Mesenteric fat pad (tissue), 1 donor: ENCODE measurements around the gene OR2V1. TPM values are rescaled to one million over a fixed set of nuclear protein-coding genes. Genes with fewer than 3 reads are reported as not detected.
"Not testable (repeated sequence)": the region's sequence is repeated elsewhere in the genome, so short reads cannot be mapped to it uniquely, and the experiment has no call there.

Source experiments
- DNase-seq: peaks from one replicate; pipeline ENCODE4 v3.0.0-alpha.2; 2020; ENCODE audit warnings: low spot score
- total RNA-seq: library from RNA; stranded (reverse); fragmentation: NEBNext Ultra II Directional; extraction: Animal tissue kit (Norgen Biotek cat#: 25700); gene quantifications from one replicate; pipeline ENCODE4 v1.2.1, GENCODE V29; 2021
- donor health status: DM: yes; HTN: yes; CAD: no.

The OR2V1 gene
- total RNA-seq, 1 donor from 2014 or later = not detected

DNA sequence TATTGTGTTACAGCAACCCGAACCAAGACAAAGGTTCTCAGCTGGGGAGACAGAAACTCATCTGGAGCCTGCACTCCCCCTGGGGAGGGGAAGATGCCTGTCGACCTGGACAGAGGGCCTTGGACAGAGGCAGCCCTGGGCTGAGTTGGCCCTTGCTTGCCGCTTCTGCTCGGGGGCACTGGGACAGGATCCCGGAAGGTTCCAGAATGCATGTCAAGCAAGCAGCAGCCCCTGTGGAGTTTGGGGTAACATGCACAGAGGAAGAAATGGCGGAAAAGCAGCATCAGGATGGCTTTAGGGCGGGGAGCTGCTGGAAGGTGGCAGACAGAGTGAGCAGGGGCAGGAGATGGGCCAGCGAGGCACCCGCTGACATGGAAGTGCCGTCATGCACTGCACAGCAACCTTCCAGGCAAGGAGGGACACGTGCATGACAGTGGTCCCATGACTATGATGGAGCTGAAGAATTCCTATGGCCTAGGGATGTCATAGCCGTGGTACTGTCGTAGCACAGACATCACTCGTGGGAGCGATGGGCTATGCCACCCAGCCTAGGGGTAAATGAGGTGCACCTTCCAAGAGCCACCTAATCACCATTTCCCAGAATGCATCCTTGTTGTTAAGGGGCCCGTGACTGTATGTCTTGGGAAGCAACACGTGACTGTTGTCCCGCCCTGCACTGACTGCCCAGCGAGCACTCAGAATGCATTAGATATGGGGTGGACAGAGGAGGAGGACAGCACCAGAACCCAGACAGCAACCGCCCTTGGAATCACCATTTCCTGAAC, 26.2 kb downstream of the OR2V1 start:
- not testable (repeated sequence) for DNase-seq

DNA sequence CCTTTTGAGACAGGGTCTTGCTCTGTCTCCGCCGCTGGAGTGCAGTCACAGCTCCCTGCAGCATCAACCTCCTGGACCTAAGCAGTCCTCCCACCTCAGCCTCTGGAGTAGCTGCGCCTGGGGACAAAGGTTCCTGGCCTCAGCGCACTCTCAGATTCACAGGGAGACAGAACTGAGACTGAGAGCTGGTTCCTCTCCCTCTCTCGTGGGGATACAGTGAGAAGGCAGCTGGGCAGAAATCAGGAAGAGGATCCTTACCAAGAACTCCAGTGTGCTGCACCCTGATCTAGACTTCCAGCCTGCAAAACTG, 26.8 kb downstream of the OR2V1 start:
- not testable (repeated sequence) for DNase-seq

DNA sequence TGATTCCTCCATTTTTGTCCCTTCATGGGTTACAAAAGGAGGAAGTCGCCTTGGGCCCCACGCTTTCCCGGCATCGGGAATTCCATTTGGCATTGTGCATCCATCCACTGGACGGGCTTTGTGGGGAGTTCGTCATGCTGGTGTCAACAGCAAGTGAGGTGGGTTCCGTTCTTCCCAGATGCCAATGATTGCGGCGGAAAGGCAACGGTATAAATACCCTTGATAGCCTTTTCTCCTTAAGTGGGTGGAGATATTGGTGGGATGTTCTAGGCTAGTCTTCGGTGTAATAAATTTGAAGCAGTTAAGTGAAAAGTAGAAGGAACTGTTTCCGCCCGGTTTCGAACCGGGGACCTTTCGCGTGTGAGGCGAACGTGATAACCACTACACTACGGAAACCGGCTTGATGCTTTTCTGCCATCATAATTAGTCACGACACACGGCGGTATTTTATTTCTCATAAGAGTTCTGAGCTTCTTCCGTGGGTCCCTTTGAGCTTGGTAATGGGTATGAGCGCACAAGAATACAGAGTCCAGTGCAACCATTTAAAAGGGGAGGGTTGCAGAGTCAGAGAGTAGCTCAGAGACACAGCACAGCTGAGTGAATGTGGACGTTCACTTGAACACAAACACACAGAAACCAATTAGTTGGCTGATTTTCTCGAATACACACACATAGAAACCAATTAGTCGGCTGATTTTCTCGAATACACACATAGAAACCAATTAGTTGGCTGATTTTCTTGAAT, 28.9 kb downstream of the OR2V1 start:
- not testable (repeated sequence) for DNase-seq

DNA sequence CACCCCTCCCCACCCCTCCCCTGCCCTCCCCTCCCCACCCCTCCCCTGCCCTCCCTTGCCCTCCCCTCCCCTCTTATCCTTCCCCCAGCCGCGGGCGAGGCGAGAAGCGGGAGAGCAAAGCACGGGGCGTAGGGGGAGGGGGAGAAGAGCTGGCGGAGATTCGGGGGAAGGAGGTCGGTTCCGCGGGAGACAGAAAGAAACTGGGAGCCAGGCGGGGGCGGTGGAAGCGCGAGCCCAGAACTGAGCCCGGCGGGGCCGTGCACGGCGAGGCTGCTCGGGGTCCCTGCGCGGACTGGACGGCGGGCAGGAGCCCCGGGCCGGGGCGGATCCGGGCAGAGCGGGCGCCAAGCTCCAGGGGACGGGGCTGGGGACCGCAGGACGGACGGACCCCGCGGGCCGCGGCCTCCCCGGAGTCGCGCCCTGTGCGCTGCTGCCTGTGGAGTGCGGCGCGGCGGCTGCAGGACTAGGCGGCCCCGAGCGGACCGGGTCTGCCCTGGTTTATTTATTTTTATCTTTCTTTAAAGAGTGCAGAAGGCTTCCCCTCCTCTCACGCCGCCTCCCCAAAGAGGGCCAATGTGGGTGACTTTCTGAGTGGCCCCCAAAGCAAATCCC, 29.8 kb downstream of the OR2V1 start:
- DNase-seq = not testable (repeated sequence)

DNA sequence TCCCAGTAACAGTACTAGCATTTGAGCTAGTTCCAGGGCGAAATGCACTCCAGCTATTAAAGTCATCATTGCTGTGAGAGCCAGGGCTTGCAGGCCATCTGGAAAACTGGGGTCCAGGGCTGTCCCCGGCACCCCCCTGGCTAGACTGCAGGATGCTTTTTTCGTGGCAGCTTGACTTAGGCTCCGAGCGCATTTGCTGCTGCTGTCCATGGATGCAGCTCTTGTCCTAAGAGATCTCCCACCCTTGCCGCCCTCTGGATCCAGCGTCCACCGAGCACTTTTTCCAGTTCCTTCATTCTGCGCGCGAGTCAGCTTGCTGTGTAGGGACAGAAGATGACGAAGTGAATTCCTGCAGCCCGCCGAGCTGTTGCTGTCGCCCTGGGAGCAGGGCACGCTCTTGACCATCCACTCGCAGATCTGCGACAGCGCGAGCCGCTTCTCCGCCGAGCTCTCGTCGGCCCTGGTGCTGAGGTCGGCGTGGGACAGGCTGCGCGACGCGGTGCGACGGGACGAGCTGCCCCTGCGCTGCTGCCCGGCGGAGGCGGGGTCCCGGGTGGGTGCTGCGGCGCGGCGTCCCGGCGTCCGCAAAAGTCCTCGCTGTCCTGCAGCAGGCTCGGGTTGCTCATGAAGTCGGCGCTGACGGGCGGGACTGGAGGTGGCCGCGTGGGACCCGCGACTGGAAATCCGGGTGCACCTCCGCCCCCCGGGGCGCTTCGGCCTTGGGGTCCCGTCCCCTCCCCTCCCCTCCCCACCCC, 30.7 kb downstream of the OR2V1 start:
- peak; percentile 77 for DNase-seq

DNA sequence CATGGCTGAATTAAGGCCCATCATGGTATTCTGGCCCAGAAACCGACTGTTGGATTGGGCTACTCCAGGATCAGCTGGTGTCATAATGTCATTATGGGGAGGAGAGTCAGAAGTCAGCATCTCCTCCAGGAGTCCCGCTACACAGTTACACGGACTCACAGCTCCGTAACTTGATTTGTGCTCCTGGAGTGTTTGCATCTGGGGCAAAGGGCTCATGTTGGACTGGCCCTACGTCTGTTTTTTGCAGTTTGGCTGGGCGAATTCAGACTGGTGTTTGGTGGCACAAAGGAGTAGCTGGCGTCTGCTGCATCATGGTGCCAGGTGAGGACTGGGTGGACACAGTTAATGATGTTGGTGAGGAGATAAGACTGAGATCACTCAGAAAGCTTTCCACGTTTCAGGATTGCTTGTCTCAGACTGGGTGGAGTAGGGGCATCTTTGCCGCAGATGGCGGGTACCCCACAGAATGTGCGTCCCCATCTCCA, 31.3 kb downstream of the OR2V1 start:
- DNase-seq = no peak

DNA sequence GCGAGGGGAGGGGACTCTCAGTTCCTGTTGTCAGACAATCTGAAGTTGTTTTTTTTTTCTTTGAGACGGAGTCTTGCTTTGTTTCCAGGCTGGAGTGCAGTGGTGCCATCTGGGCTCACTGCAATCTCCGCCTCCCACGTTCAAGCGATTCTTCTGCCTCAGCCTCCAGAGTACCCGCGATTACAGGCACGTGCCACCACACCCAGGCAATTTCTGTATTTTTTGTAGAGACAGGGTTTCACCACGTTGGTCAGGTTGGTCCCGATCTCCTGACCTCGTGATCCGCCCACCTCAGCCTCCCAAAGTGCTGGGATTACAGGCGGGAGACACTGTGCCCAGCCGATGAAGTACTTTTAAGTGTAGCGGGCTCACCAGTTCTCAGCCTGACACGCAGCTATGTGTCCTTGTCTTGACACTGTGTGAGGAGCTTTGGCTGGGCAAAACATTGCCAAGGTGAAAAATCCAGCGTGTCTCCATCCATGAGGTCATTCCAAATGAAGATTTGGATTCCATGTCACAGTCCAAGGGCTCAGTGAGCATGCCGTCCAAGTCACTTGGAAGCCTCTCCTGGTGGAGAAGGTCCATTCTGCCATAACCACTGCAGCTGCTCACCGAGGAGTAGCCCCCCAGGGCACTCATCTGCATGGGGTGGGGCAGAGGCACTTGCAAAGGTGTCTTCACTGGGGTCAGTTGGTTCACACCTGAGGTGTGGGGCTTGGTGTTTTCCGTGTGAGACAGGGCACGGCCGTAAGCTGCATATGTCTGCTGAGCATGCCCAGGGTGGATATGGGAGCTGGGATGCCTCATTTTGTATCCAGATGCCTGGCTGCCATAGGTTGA, 32.0 kb downstream of the OR2V1 start:
- peak; percentile 49 for DNase-seq

DNA sequence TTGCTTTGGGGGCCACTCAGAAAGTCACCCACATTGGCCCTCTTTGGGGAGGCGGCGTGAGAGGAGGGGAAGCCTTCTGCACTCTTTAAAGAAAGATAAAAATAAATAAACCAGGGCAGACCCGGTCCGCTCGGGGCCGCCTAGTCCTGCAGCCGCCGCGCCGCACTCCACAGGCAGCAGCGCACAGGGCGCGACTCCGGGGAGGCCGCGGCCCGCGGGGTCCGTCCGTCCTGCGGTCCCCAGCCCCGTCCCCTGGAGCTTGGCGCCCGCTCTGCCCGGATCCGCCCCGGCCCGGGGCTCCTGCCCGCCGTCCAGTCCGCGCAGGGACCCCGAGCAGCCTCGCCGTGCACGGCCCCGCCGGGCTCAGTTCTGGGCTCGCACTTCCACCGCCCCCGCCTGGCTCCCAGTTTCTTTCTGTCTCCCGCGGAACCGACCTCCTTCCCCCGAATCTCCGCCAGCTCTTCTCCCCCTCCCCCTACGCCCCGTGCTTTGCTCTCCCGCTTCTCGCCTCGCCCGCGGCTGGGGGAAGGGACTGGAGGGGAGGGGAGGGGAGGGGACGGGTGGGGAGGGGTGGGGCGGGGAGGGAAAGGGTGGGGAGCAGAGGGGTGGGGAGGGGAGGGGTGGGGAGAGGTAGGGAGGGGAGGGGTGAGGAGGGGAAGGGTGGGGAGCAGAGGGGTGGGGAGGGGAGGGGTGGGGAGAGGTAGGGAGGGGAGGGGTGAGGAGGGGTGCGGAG, 33.0 kb downstream of the OR2V1 start:
- DNase-seq = not testable (repeated sequence)

DNA sequence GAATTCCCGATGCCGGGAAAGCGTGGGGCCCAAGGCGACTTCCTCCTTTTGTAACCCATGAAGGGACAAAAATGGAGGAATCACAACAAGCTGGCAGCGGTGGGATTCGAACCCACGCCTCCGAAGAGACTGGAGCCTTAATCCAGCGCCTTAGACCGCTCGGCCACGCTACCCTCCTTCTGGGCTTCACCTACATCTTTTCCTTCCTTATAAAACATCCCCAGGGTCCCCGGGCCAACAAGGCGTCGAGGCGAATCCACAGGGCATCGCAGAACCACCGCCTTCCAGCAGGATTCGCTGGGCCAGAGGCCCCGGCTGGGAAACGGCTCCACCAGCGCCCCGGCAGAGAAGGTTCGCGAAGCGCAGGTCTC, 33.6 kb downstream of the OR2V1 start:
- not testable (repeated sequence) for DNase-seq

DNA sequence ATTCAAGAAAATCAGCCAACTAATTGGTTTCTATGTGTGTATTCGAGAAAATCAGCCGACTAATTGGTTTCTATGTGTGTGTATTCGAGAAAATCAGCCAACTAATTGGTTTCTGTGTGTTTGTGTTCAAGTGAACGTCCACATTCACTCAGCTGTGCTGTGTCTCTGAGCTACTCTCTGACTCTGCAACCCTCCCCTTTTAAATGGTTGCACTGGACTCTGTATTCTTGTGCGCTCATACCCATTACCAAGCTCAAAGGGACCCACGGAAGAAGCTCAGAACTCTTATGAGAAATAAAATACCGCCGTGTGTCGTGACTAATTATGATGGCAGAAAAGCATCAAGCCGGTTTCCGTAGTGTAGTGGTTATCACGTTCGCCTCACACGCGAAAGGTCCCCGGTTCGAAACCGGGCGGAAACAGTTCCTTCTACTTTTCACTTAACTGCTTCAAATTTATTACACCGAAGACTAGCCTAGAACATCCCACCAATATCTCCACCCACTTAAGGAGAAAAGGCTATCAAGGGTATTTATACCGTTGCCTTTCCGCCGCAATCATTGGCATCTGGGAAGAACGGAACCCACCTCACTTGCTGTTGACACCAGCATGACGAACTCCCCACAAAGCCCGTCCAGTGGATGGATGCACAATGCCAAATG, 34.1 kb downstream of the OR2V1 start:
- not testable (repeated sequence) for DNase-seq

DNA sequence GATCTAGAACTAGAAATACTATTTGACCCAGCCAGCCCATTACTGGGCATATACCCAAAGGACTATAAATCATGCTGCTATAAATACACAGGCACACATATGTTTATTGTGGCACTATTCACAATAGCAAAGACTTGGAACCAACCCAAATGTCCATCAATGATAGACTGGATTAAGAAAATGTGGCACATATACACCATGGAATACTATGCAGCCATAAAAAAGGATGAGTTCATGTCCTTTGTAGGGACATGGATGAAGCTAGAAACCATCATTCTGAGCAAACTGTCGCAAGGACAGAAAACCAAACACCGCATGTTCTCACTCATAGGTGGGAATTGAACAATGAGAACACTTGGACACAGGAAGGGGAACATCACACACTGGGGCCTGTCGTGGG, 35.8 kb downstream of the OR2V1 start:
- not testable (repeated sequence) for DNase-seq

DNA sequence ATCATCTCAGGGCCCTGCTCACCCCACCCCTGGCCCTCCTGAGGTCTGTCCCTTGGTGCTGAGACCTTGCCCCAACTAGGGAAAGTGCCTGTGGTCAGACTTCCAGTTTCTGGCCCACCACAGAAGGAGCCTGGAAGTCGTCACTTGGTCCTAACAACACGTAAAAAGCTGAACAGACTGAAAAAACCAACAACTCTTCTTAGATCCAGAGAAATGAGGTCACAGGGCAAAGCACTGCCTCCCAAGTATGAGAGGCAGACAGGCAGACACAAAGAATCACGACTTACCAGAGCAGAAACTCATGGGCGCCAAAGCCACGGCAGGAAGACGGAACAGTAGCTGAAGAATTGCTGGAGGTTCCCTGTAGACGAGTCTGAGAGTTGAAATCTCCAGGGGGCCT, 38.5 kb downstream of the OR2V1 start:
- DNase-seq = no peak

DNA sequence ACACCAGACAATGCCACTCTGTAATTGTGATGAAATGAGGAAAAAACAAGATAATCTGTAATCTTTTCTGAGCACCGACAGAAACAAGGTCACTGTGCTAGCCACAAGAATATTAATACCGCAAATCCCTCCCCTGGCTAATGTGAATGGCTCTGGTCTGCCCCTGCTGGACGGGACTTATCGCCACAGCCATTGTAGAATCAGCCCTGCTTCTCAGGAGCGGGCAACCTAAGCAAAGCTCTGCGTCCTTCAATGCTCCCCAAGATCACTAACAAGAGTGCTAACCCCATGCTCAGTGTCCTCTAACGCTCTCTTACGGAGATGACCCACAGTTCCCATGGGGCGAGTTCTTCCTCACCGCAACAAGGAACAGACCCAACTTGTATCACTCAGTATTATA, 42.7 kb downstream of the OR2V1 start:
- no peak for DNase-seq

DNA sequence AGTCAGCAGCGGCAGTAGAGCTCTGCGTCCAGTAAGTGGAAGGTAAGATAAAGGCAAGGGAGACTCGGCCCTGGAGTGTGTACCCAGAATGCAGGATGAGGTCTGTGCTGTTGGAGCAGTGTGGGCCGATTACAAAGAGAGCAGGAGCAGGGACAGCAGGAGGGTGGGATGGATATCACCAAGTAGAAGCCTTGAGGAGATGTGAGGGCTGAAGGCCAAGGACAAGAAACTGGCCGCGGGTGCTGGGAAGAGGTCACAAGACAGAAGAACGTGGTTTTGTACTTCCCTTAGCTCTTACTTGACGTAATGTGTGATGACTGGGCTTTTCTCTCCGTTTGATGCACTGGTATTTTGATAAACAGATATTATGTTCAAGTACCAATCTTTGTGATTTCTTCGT, 43.7 kb downstream of the OR2V1 start:
- no peak for DNase-seq

DNA sequence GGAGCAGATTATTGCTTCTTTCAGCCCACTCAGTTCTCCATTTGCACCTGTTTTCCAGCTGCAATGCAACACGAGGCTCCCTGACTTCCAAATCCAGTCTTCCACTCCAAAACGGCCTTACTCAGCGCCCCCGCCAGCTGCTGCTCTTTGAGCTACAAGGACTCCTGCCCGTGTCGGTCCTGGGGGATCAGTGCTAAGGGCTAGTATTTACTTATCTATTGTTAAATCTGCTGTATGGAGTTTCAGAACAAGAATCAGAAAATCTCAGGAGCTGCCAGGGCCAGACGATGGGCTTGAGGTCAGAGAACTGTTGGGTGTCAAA, 44.1 kb downstream of the OR2V1 start:
- no peak for DNase-seq

DNA sequence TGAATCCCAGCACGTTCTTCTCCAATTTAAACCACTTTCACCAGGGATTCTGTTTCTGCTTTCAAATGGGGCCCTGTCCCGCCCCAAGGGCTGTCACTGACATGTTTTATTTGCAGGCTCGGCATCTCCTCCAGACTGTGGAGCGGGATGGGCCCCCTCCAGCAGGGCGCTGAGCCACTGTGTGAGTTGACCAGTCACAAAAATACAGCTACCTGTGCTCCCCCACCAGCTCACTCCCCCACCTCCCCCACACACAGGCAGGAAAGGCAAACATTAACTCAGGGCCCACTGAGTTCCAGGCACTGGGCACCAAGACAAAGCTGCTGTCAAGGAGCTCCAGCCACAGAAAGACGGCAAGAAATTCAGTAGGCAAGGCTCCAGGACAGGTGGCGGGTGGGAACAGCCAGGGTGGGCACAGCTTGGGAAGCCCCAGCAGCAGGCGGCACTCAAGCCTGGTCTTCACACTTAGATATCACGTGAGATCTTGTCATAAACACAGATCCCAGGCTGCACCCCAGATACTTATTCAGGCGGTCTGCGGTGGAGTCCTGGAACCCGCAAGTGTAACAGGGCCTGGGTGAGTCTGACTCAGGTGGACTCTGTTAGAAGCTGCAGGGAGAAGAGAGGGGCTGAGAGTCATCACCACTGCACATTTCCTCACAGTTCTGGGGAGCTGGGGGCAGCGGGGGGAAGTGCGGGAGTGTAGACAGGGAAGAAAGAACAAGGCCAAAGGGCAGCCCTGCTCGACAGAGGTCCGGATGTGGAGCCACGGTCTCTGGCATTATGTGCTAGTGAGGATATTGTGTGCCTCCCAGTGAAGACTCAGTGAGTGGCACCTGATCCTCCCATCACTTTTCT, 44.7 kb downstream of the OR2V1 start:
- DNase-seq = no peak

DNA sequence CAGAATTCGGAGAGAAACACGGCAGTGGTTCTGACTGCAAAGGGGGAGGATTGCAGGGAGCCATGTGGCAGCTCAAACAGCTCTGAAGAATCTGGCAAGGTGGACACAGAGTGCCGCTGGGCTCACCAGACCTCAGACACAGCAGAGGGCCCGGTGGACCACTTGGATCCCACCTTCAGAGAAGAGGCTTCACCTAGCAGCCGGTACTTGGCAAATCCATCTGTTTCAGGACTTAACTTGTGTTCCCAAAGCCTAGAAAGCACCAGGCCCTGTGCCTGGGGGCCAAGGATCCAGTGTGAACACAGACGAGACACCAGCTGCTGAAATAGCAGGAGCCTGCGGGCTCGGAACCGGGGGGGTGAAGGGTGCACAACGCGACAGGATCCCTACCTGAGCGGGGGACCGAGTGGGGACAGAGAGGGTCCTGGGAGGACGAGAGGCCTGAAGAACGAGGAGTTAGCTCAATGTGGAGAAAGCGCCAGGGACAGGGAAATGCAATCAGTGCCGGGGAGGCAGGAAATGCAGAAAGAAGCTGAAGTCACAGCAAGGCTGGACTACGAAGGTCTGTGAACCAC, 46.3 kb downstream of the OR2V1 start:
- no peak for DNase-seq

DNA sequence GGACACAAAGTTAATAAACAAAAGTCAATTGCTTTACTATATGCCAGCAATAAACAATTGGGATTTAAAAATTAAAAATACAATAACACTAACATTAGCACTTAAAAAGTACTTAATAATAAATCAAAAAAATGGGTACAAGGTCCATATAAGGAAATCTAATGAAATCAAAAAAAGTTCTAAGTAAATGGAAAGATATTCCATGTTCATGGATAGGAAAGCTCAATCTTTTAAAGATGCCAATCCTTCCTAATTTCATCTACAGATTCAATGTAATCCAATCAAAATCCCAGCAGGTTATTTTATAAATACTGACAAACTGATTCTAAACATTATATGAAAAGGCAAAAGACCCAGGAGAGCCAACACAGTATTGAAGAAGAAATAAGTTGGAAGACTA, 49.0 kb downstream of the OR2V1 start:
- no peak for DNase-seq
